Stimulated activated CD8-positive, alpha-beta memory T cell treated with anti-CD3 and anti-CD28 coated beads, Interleukin-15, amount 100 ng/mL, for 24 hours (primary cell): ENCODE data around the gene ZNF485.
A peak's percentile ranks its signal among the peaks of the same experiment; 100 is the strongest.
"Not testable (repeated sequence)": the region's sequence is repeated elsewhere in the genome, so short reads cannot be mapped to it uniquely, and the experiment has no call there.

Source experiments
- DNase-seq: peaks from one replicate; pipeline ENCODE4 v3.0.0-alpha.2; 2020; ENCODE audit warnings: low read depth

ZNF485 gene

GRCh38 chr10:43605850-43606322 lies 352 bp upstream of the ZNF485 start:
- no peak for DNase-seq

GRCh38 chr10:43607199-43607573 lies 948 bp downstream of the ZNF485 start:
- no peak for DNase-seq

- no peak for DNase-seq
Observed at GRCh38 chr10:43610636-43611035, 4.4 kb downstream of the ZNF485 start.

GRCh38 chr10:43616697-43617370 lies 10.6 kb downstream of the ZNF485 start:
- no peak for DNase-seq

- DNase-seq, result no peak
Observed at GRCh38 chr10:43619368-43619767, 13.1 kb downstream of the ZNF485 start.

GRCh38 chr10:43622038-43622437 lies 15.8 kb downstream of the ZNF485 start:
- no peak for DNase-seq

- no peak for DNase-seq
Observed at GRCh38 chr10:43623351-43623750, 17.1 kb downstream of the ZNF485 start.

GRCh38 chr10:43627942-43628341 lies 21.7 kb downstream of the ZNF485 start:
- no peak for DNase-seq

GRCh38 chr10:43628956-43629355 lies 22.7 kb downstream of the ZNF485 start:
- DNase-seq, result no peak

- DNase-seq, result not testable (repeated sequence)
Observed at GRCh38 chr10:43635816-43636215, 29.6 kb downstream of the ZNF485 start.

GRCh38 chr10:43640603-43641002 lies 34.4 kb downstream of the ZNF485 start:
- no peak for DNase-seq

- no peak for DNase-seq
Observed at GRCh38 chr10:43644252-43644651, 38.0 kb downstream of the ZNF485 start.

- DNase-seq, result no peak
Observed at GRCh38 chr10:43645866-43646265, 39.6 kb downstream of the ZNF485 start.

- no peak for DNase-seq
Observed at GRCh38 chr10:43647576-43647975, 41.3 kb downstream of the ZNF485 start.

- DNase-seq, result no peak
Observed at GRCh38 chr10:43648095-43648397, 41.8 kb downstream of the ZNF485 start.

GRCh38 chr10:43648398-43649184 lies 42.4 kb downstream of the ZNF485 start, which contains the start of gene ZNF32:
Gene ZNF32, minus strand, starts transcription at chr10:43648881. Its CDS starts 2,748 bp downstream, at chr10:43646133.
- DNase-seq, result peak; percentile 63

- DNase-seq, result no peak
Observed at GRCh38 chr10:43649185-43649523, 42.9 kb downstream of the ZNF485 start.

GRCh38 chr10:43653746-43654145 lies 47.5 kb downstream of the ZNF485 start:
- no peak for DNase-seq

- no peak for DNase-seq
Observed at GRCh38 chr10:43655311-43655710, 49.1 kb downstream of the ZNF485 start.

GRCh38 chr10:43658227-43658626 lies 52.0 kb downstream of the ZNF485 start:
- DNase-seq, result no peak

GRCh38 chr10:43665054-43665453 lies 58.8 kb downstream of the ZNF485 start:
- no peak for DNase-seq

- DNase-seq, result no peak
Observed at GRCh38 chr10:43666552-43666951, 60.3 kb downstream of the ZNF485 start.

GRCh38 chr10:43667317-43667731 lies 61.1 kb downstream of the ZNF485 start:
- DNase-seq, result no peak
